Measurements from ENCODE around the gene DNASE2.
A peak's percentile ranks its signal among the peaks of the same experiment; 100 is the strongest.

DNASE2 gene

GRCh38 chr19:12885749-12886650 lies 4.8 kb upstream of the DNASE2 start:
- DNase-seq = no peak

- DNase-seq = peak; percentile 83
These were observed 3.9 kb upstream of the DNASE2 start for GRCh38 chr19:12884926-12885748.

- no peak for DNase-seq
These were observed 3.3 kb upstream of the DNASE2 start for GRCh38 chr19:12884627-12884925.

- DNase-seq = no peak
These were observed 3.0 kb upstream of the DNASE2 start for GRCh38 chr19:12884202-12884601.

- DNase-seq = no peak
These were observed 1.3 kb upstream of the DNASE2 start for GRCh38 chr19:12882589-12882988.

- DNase-seq = no peak
These were observed 588 bp downstream of the DNASE2 start for GRCh38 chr19:12880551-12881171.

- DNase-seq = no peak
These were observed 6.2 kb downstream of the DNASE2 start for GRCh38 chr19:12875086-12875485.

GRCh38 chr19:12873891-12874745 lies 7.1 kb downstream of the DNASE2 start:
- DNase-seq = no peak

GRCh38 chr19:12872941-12873890 lies 8.0 kb downstream of the DNASE2 start:
- peak; percentile 13 for DNase-seq

- no peak for DNase-seq
These were observed 9.0 kb downstream of the DNASE2 start for GRCh38 chr19:12872255-12872654.

GRCh38 chr19:12871681-12872080 lies 9.6 kb downstream of the DNASE2 start:
- no peak for DNase-seq

GRCh38 chr19:12868540-12869112 lies 12.6 kb downstream of the DNASE2 start:
- DNase-seq = no peak

- peak; percentile 60 for DNase-seq
These were observed 13.8 kb downstream of the DNASE2 start for GRCh38 chr19:12867120-12868099.

- no peak for DNase-seq
These were observed 14.7 kb downstream of the DNASE2 start for GRCh38 chr19:12866416-12867119.

GRCh38 chr19:12865746-12866415 lies 15.4 kb downstream of the DNASE2 start:
- no peak for DNase-seq

- no peak for DNase-seq
These were observed 16.2 kb downstream of the DNASE2 start for GRCh38 chr19:12864721-12865715.

- DNase-seq = no peak
These were observed 17.1 kb downstream of the DNASE2 start for GRCh38 chr19:12864143-12864542.
